GM12878 (cell line): Measurements from ENCODE around the gene GOLGA8A. TPM values are rescaled to one million over a fixed set of nuclear protein-coding genes. Genes with fewer than 3 reads are reported as not detected.
"Not testable (repeated sequence)": the region's sequence is repeated elsewhere in the genome, so short reads cannot be mapped to it uniquely, and the experiment has no call there.

Experiments
- ATAC-seq: fragments of 200-7000 bp; cut with Tn5 transposase; 3 replicates; pipeline ENCODE4 v1.9.1; 2020; ENCODE audit warnings: mild to moderate bottlenecking, moderate library complexity
- BruUV-seq: library from RNA; stranded (reverse); fragments of 400-500 nt; replicated peaks from 2 replicates; lab custom pipeline; 2021; lab: Mats Ljungman, UMichigan
- CTCF ChIA-PET: fragments of 300-600 bp; sonication (Branson Sonifier 250); formaldehyde crosslinking; extraction: SDS; loops from one replicate; lab custom pipeline; 2021; ENCODE audit warnings: inconsistent platforms; lab: Yijun Ruan, JAX
- POLR2A ChIA-PET: fragments of 350-600 bp; formaldehyde crosslinking; extraction: SDS; loops from one replicate; lab custom pipeline; 2021; ENCODE audit warnings: inconsistent platforms; lab: Charles Lee
- RAD21 ChIA-PET: fragments of 300-600 bp; sonication (Branson Sonifier 250); formaldehyde crosslinking; loops from one replicate; lab custom pipeline; 2023; ENCODE audit warnings: antibody characterized with exemption; ENCODE audit not compliant: unreplicated experiment; lab: Charles Lee
- SMC1A ChIA-PET: fragments of 300-600 bp; sonication (Branson Sonifier 250); formaldehyde crosslinking; loops from one replicate; lab custom pipeline; 2023; ENCODE audit not compliant: unreplicated experiment, uncharacterized antibody; lab: Charles Lee
- DNase-seq: peaks from one replicate; pipeline ENCODE4 v3.0.0-alpha.2; 2011; ENCODE audit warnings: low read depth, low spot score
- FAIRE-seq: peaks from 3 replicates; lab custom pipeline; 2011; peaks lifted over from hg19 to GRCh38; lab: Jason Lieb, UNC
- H2AFZ ChIP-seq: 2 replicates; pipeline ENCODE4 v1.6.0; 2011; ENCODE audit warnings: low read depth, low read length, control low read depth; ENCODE audit not compliant: control insufficient read depth
- H3K27ac ChIP-seq: 2 replicates; pipeline ENCODE4 v1.5.1; 2011; ENCODE audit warnings: control low read depth; ENCODE audit not compliant: control insufficient read depth, insufficient read depth
- H3K27me3 ChIP-seq, 2 experiments: replicated peaks in 1 of 2; 2 replicates each; pipeline versions ENCODE4 v1.6.0 to v1.6.1; 2011; ENCODE audit warnings: low read length in 1 of 2; ENCODE audit not compliant: control insufficient read depth in 2 of 2, insufficient read depth in 2 of 2
- H3K36me3 ChIP-seq, 2 experiments: 2 replicates each; pipeline ENCODE4 v1.5.1; 2011; ENCODE audit warnings: low read length in 1 of 2; ENCODE audit not compliant: control insufficient read depth in 2 of 2, insufficient read depth in 2 of 2
- H3K4me1 ChIP-seq: 2 replicates; pipeline ENCODE4 v1.6.1; 2011; ENCODE audit warnings: mild to moderate bottlenecking, low read length, moderate library complexity, mixed read lengths; ENCODE audit not compliant: control insufficient read depth, insufficient read depth
- H3K4me2 ChIP-seq: 2 replicates; pipeline ENCODE4 v1.6.0; 2011; ENCODE audit warnings: control low read depth; ENCODE audit not compliant: control insufficient read depth, insufficient read depth
- H3K4me3 ChIP-seq: fragments of 200-600 bp; sonication (generic); 2 replicates; pipeline ENCODE4 v1.5.1; 2016
- H3K79me2 ChIP-seq: 2 replicates; pipeline ENCODE4 v1.6.0; 2011; ENCODE audit warnings: low read length; ENCODE audit not compliant: control insufficient read depth, insufficient read depth
- H3K9ac ChIP-seq: 2 replicates; pipeline ENCODE4 v1.8.0; 2011; ENCODE audit warnings: low read length, control low read depth, mixed read lengths; ENCODE audit not compliant: control insufficient read depth, insufficient read depth
- H3K9me3 ChIP-seq: replicated peaks from 3 replicates; pipeline ENCODE4 v1.5.1; 2011; ENCODE audit warnings: mild to moderate bottlenecking, low read length; ENCODE audit not compliant: control insufficient read depth, insufficient read depth
- H4K20me1 ChIP-seq: 2 replicates; pipeline ENCODE4 v1.6.0; 2011; ENCODE audit not compliant: control insufficient read depth, insufficient read depth
- WGBS: methylation state at CpG from one replicate; pipeline ENCODE4 v1.1.6; 2016; ENCODE audit warnings: low lambda C conversion rate; ENCODE audit not compliant: insufficient replicate concordance, insufficient coverage; ENCODE audit errors: missing lambda C conversion rate; 5-methylcytosine and 5-hydroxymethylcytosine counted together
- in situ Hi-C: fragments of 300-500 bp; cut with MboI; formaldehyde crosslinking; loops from 9 replicates; pipeline ENCODE4 v1.14.3; 2018; ENCODE audit warnings: mixed read lengths
- intact Hi-C: fragments of 100-400 bp; cut with micrococcal nuclease; formaldehyde crosslinking; loops from one replicate; pipeline ENCODE4 v1.14.2; 2022; ENCODE audit not compliant: unreplicated experiment
- polyA plus RNA-seq, 11 experiments: library from polyadenylated mRNA; depleted of rRNA in 4 of 11; unstranded in 6 of 11; stranded (reverse) in 5 of 11; fragments of >200 nt; fragmentation: Nextera tagmentation in 4 of 11; fragmentation: Illumina TruSeq in 1 of 11; extraction: Ambion mirVana in 4 of 11; extraction: Trizol in 1 of 11; gene quantifications; 1 replicate in 1 of 11; 2 replicates in 10 of 11; pipeline versions ENCODE4 v1.2.1 to v1.2.3, GENCODE V29; 2011 to 2016; ENCODE audit warnings: inconsistent platforms in 2 of 11, missing spikeins in 2 of 11, low read depth in 1 of 11
- total RNA-seq, 4 experiments: library from RNA; depleted of rRNA in 3 of 4; stranded (reverse); fragments of >200 nt in 3 of 4; fragmentation: Illumina TruSeq in 1 of 4; extraction: Trizol in 1 of 4; gene quantifications; 2 replicates each; pipeline versions ENCODE4 v1.2.1 to v1.2.3, GENCODE V29; 2013 to 2021

Gene GOLGA8A
- total and polyA plus RNA-seq, 10 of the 15 experiments (the other 5 are each of a cell fraction or from before 2014, with no cell fraction given), result 14.5 to 132 (median 48.1) TPM

DNA sequence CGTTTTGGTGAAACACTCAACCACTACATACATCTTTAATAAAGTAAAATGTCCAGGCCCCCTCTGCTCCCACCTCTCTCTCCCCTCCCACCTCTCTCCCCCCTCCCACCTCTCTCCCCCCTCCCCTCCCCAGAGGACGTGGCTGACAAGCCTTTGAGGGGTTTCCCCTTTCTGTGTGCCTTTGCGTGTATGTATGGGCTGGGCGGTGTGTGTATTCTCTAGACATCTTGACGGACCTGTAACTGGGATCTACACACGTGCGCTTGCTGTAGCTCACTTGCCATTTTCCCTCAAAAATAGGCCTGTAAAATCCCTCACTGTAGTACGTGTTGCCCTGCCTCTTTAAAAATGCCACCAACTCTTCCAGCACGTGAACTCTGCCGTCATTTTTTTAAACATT, 28.6 kb downstream of the GOLGA8A start:
- H3K4me2 ChIP-seq, H3K79me2 ChIP-seq, H2AFZ ChIP-seq, H4K20me1 ChIP-seq, H3K4me3 ChIP-seq, H3K36me3 ChIP-seq, BruUV-seq, CTCF ChIA-PET, H3K27ac ChIP-seq, in situ Hi-C loops, H3K9ac ChIP-seq, POLR2A ChIA-PET, H3K27me3 ChIP-seq, H3K4me1 ChIP-seq, RAD21 ChIA-PET, DNase-seq, ATAC-seq, H3K9me3 ChIP-seq, FAIRE-seq, intact Hi-C loops, SMC1A ChIA-PET: not testable (repeated sequence)
- no CpG with 5 or more reads among the region's 10 CpGs for WGBS

DNA sequence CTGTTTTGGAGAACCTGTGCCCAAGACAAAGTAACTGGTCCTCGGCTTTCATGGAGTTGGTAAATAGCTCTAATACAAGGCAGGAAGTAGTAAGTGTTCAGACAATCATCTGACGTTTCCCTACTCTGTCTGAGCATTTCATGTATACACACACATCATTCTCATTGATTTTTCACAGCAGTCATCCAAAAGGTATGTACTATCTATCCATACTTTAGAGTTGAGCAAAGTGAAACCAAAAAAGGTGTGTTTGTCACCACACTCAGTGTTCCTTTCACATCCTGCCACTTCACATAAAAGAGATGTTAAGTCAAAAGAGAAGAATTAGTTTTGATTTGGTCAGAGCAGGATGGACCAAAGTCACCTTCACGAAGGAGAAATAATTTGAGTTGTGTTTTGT, 33.7 kb downstream of the GOLGA8A start:
- CTCF ChIA-PET, FAIRE-seq, RAD21 ChIA-PET: not testable (repeated sequence)

DNA sequence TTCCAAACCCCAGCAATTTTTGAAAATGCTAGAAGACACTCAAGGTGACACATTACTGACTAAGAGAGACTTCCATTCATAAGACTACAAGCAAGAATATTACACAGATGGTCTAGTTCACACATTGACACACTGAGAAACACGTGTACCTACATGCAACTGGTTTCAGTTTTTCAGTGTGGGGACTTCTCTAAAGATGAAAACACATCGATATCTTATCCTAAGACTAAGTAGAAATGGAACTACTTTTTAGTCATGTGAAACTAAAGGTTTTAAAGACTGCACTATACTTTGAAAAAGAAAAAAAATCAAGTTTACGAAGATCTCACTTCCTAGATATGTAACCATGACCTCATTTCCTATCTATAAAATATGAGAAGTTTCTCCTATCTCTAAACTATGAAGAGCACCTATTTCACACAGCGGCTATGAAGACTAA, 34.4 kb downstream of the GOLGA8A start:
- H3K4me1 ChIP-seq, H3K4me3 ChIP-seq, H3K36me3 ChIP-seq, H2AFZ ChIP-seq, H3K27me3 ChIP-seq, SMC1A ChIA-PET, POLR2A ChIA-PET, H4K20me1 ChIP-seq, H3K9me3 ChIP-seq, BruUV-seq, H3K9ac ChIP-seq, in situ Hi-C loops, H3K79me2 ChIP-seq, intact Hi-C loops, RAD21 ChIA-PET, CTCF ChIA-PET, H3K27ac ChIP-seq, H3K4me2 ChIP-seq, DNase-seq: not testable (repeated sequence)
- 86% methylated on average over 1 of the region's 4 CpGs for WGBS
- FAIRE-seq (peak; percentile 18), ATAC-seq (peak; percentile 90)

More for the DNA sequence above, 33.7 kb downstream of the GOLGA8A start:
- peak; percentile 86 for ATAC-seq
- intact Hi-C loops, SMC1A ChIA-PET, H3K27me3 ChIP-seq, POLR2A ChIA-PET, in situ Hi-C loops, H3K36me3 ChIP-seq, BruUV-seq, H3K4me2 ChIP-seq, H2AFZ ChIP-seq, H3K27ac ChIP-seq, DNase-seq, H3K9me3 ChIP-seq, H3K4me1 ChIP-seq, H4K20me1 ChIP-seq, H3K79me2 ChIP-seq, H3K9ac ChIP-seq, H3K4me3 ChIP-seq: not testable (repeated sequence)
- WGBS, result no CpG with 5 or more reads among the region's 3 CpGs

DNA sequence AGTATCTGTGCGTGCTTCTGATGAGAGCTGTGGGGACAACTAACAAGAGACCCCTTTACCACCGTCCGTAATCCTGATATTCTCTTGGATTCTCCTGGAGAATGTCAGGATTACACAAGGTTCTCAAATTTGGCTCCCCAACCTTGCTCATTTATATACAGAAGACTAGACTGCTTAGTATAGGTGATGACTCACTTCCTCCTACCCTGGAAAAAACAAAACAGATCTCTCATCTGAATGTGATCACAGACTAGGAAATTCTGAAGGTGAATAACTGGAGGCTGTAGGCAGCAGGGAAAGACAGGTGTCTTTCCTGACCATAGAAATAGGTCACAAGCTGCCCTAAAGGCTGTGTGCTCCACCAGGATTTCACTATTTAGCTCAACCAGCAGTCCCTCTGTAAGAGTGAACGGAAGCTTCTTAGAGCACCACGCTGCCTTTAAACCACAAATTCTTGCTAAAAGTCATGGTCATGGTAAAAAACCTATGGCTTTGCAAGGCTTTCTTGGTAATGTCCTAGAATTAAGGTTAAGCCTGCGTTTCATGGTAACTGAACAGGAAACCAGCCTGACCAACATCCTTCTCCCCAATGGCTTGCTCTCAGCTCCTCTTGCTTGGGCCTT, 39.9 kb downstream of the GOLGA8A start:
- not testable (repeated sequence) for FAIRE-seq

More for the DNA sequence above, 39.9 kb downstream of the GOLGA8A start:
- RAD21 ChIA-PET, H3K4me3 ChIP-seq, H3K4me1 ChIP-seq, H3K9ac ChIP-seq, H3K9me3 ChIP-seq, DNase-seq, in situ Hi-C loops, H3K27me3 ChIP-seq, H3K4me2 ChIP-seq, intact Hi-C loops, H3K36me3 ChIP-seq, POLR2A ChIA-PET, H3K79me2 ChIP-seq, ATAC-seq, BruUV-seq, H2AFZ ChIP-seq, H4K20me1 ChIP-seq, H3K27ac ChIP-seq, SMC1A ChIA-PET, CTCF ChIA-PET: not testable (repeated sequence)
- 20% methylated on average over 2 of the region's 6 CpGs for WGBS
